Measurements from ENCODE around the gene FBXO27.

DNA sequence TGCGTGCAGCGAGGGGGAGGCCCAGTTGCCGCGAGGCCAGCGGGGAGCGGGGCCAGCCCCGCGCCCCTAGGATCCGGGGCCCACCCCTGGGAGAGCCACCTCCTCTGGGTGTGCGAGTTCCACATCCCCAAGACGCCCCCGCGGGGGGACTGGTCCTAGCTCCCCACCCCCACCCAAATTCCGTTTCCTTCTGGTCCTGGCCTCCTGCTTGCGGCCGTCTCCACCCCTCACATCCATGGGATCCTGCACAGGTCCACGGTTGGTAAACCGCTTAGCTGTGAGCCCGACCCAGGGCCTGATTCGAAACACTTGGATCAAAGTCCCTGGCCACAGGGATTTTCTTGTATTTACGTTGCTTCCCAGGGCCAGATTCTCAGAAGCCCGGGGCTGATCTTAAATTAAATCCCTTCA is 56.5 kb downstream of the FBXO27 start:
- TF ChIP-seq, protein P1, sequence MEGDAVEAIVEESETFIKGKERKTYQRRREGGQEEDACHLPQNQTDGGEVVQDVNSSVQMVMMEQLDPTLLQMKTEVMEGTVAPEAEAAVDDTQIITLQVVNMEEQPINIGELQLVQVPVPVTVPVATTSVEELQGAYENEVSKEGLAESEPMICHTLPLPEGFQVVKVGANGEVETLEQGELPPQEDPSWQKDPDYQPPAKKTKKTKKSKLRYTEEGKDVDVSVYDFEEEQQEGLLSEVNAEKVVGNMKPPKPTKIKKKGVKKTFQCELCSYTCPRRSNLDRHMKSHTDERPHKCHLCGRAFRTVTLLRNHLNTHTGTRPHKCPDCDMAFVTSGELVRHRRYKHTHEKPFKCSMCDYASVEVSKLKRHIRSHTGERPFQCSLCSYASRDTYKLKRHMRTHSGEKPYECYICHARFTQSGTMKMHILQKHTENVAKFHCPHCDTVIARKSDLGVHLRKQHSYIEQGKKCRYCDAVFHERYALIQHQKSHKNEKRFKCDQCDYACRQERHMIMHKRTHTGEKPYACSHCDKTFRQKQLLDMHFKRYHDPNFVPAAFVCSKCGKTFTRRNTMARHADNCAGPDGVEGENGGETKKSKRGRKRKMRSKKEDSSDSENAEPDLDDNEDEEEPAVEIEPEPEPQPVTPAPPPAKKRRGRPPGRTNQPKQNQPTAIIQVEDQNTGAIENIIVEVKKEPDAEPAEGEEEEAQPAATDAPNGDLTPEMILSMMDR (IDR thresholded peaks at IDR 0.05), result no peak
- no peak for TF ChIP-seq POLR2A (IDR thresholded peaks at IDR 0.05)
- TF ChIP-seq POLR2AphosphoS5 (IDR thresholded peaks at IDR 0.05), result no peak

Data from prostate gland (tissue), 2 donors.